NCI-H69 (cell line): ENCODE measurements around the gene RTP5.

Source experiments
- DNase-seq: peaks from one replicate; lab custom pipeline; 2025; lab: John Stamatoyannopoulos, UW

The RTP5 gene

DNA sequence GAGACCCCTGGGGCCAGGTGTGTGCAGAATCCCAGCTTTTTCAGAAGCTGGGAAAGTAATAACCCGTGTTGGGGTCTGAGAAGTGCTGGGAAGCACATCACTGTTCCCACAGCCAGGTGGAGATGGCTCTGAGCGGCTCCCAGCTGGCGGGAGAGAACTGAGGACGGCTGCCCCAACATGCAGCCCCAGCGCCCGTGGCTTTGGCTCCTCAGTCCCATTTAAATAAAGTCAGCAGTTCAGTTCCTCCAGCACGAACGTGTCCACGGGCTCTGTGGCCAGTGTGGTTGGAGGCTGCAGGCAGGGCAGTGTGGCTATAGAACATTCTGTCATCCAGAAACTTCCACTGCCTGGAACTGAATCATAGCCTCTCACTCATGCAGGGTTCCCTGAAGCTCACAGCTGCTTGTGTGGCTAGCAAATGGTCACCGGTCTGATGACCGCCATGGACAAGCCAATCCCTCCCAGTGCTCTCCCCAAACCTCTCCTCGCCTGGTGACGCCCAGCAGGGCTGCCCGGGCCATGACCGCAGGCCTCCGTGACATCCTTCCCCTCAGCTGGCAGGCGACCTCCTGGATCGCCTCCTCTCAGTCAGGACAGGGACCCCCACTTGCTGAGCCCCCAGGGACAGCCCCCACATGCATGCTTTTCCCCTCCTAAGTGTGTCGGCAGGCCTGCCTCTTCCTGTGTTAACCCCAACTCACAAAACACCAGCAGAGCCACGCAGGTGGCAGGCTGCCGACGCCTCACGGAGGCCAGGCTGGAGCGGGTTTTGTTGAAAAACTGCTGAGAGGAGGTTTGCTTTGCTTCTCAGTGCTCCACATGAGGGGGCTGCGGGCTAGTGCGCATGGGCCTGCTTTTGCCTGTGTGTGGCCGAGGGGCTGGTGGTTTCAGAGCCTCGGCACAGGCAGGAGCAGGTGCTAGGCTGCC is 1.3 kb downstream of the RTP5 start:
- DNase-seq = no peak

GRCh38 chr2:241871538-241872312 is 2.2 kb downstream of the RTP5 start:
- DNase-seq = no peak

GRCh38 chr2:241872313-241872642 is 2.7 kb downstream of the RTP5 start:
- DNase-seq = no peak

- no peak for DNase-seq
Observed at GRCh38 chr2:241873081-241873802, 3.7 kb downstream of the RTP5 start.

- DNase-seq = no peak
Observed at GRCh38 chr2:241873803-241874110, 4.2 kb downstream of the RTP5 start.

- DNase-seq = no peak
Observed at GRCh38 chr2:241874277-241874925, 4.9 kb downstream of the RTP5 start.

- DNase-seq = peak; percentile 44
Observed at GRCh38 chr2:241875754-241876527, 6.4 kb downstream of the RTP5 start.

- DNase-seq = no peak
Observed at GRCh38 chr2:241876528-241877196, 7.1 kb downstream of the RTP5 start.

- DNase-seq = no peak
Observed at GRCh38 chr2:241877197-241877685, 7.7 kb downstream of the RTP5 start.

DNA sequence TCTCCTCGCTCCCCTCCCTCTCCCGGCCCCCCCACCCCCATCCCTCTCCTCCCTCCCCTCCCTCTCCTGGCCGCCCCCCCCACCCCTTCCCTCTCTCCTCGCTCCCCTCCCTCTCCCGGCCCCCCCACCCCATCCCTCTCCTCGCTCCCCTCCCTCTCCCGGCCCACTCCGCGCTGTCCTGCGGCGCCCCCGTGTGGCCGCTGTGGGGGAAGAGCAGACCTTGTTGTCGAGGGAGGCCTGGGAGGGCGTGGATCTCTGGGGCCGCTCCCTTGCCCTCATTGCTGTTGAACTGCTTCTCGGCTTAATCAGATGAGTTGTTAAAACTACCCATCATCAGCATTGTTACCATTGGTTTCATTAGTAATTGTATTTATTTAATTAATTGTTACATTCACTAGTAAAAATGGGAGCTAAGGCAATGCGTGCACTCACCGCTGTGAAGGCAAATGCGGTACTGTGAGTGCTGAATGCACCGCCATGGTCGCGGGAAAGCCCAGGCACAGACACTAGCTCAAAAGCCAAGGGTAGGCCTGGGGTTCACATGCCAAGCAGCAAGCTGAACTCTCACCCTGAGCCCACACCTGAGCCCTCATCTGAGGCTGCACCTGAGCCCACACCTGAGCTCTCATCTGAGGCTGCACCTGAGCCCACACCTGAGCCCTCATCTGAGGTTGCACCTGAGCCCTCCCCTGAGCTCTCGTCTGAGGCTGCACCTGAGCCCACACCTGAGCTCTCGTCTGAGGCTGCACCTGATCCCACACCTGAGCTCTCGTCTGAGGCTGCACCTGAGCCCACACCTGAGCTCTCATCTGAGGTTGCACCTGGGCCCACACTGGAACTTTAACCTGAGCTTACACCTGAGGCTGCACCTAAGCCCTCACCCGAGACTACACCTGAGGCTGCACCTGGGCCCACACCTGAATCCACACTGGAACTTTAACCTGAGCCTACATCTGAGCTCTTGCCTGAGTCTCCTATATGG is 8.8 kb downstream of the RTP5 start:
- peak; percentile 66 for DNase-seq

GRCh38 chr2:241879326-241879725 is 9.8 kb downstream of the RTP5 start:
- DNase-seq = no peak

DNA sequence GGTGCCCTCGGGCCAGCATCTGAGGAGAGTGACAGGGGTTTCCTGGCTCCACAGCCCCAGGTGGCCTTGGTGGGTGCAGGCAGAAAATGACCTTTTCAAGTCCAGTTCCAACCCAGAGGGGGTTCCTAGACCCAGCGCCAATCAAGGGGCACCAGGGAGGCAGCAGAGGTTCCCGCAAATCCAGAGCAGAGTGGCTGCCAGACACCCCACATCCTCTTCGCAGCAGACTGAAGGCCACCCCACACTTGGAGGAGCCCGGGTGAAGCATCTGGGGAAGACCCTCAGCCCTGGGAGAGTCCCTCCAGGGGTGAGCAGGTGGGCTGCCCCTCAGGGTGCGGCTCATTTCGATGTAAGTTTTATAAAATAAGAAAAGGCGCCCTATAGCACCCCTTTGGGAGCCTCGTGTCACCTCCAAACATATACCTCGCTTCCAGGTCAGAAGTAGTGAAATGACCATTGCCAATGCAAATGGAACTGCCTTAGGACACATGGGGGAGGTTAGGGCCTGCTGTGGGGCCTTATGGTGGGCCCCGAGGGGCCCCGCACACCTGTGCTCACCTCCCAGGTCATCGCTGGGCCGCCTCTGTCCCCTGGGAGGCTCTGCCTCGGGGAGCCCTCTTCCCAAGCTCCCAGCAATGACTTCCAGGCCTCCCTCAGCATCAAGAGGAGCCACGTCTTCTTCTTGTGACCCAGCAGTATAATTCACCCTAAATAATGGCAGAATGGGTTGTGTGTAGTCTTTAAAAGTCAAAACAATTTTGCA is 11.0 kb downstream of the RTP5 start:
- DNase-seq = peak; percentile 33

DNA sequence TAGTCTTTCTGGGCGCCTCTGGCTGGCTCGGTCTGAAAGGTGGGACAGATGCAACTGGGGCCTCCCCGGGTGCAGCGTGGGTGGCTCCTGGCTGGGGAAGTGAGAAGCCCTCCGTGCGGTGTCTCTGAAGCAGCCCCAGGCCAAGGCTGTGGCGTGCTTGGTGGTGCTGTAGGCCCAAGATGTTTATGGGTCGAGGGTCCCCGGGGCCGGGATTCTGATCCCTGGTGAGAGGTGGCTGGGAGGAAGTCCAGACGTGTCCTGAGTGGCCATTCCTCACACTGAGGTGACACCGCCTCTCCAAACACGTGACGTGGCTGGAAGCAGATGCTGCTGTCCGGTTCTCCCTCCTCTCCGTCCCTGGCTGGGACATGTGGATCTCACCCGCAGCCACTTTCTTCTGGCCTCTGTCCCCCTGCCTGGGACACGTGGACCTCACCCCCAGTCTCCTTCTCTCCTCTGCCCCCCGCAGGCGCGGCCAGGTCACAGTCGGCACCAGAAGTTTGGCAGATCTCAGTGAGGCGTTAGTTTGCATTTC is 12.6 kb downstream of the RTP5 start:
- peak; percentile 57 for DNase-seq

DNA sequence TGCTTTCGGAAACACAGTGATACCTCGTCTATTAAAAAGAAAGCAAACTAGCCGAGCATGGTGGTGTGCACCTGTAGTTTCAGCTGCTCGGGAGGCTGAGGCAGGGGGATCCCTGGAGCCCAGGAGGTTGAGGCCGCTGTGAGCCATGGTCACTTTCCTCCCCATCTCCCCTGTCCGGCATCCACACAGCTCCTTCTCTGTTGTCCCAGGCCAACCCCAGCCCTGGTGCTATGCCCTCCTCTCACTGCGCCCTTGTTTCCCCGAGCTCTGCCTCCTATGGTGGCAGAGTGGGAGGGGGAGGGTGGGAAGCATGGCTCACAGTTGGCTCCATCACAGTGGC is 15.4 kb downstream of the RTP5 start:
- DNase-seq = no peak

- peak; percentile 22 for DNase-seq
Observed at GRCh38 chr2:241885291-241885945, 15.9 kb downstream of the RTP5 start.

DNA sequence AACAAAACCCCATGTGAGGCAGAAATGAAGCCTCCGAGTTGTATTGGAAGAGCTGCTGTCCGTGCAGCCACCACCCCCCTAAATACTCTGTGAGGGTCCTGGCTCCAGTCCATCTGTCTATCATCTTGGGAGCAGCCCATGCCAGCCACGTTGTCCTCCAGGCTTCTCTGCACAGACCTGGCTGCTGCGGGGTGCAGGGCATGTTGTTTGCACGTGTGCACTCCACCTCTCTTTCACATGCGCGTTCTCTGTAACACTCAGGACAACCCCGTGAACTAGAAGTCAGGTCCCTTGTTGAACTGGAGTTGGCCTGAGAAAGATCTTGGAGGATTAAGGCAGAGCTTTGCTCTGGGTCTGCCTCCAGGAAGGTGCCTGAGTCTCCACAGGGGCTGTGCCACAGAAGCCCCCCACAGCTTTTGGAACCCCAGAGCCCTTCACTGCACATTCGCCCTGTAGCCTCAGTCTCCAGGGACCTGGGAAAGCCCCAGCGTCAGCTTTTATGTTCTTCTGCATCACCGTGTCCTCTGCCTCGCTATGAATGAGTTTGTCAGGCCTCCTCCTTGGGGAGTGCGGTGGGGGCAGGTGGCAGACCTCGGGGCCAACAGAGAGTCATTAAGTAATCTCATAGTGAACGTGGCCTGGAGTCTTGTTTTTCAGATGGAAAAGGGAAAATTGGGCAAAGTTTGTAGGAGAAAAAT is 16.6 kb downstream of the RTP5 start:
- DNase-seq = no peak

- DNase-seq = no peak
Observed at GRCh38 chr2:241886840-241887447, 17.4 kb downstream of the RTP5 start.
